ENCODE data around the gene MILR1.

The MILR1 gene

GRCh38 chr17:64503821-64504768, 55.2 kb downstream of the MILR1 start:
- peak in 1 of 2 donors; percentile 14 for DNase-seq

DNA sequence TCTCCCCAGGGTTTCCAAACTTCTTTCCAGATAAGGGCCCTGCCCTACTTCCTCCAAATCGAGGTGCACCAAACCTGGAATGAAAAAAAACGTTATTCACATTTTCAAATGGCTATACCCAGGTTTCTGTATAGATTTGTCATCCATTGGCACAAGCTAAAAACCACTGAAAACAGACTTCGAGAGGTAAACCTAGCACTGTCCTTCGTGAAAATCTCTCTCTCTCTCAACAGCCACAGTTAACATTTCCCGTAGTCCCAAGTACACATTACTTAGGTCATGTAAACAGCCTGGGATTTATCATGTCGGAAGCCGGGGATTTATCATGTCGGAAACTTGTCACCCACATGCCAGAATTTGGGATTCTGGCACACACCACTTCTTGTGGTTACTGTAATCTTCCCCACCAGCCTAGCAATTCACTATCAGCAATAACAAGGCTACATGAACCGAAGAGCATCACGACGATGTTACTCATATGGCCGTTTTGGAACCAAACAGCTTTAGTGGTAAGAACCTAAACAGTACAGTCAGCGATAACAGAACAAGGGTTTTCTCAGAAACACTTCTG, 55.9 kb downstream of the MILR1 start:
- DNase-seq = no peak

DNA sequence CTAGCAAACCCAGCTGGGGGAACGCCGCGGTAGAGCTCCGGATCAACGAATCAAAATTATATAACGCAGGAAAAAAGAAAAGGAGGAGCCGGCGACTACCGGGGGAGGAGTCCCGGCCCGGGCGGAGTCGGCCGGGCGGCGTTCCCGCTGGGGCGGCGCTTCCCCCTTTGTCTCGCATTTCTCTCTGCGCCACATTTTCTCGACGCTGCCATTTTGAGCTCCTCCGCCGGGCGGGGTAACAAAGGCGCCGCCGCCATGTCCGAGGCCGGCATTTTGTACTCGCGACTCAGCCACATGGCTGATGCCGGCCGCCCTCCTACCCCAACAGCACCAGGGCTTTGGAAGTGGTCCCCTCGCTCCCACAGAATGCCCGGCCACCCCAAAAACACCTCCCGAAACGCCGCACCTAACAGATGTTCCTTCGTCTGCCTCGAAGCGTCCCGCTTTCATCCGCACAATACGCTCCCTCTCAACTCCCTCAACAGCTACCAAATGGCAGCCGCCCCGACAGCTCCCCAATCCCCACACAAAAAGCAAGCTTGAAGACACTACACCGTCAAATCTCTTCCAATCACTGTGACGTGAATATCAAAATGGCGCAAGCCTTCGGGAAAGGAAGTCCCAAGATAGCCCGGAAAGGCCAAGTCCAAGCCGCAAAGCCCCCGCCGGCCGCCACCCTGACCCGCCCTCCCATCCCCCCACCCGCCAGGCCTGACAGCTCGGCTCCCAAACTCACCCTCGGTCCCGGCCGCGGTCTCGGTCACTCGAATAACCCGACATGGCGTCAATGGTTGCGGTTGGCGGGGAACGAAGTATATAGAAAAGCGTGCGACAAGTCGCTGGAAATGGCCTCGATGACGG, 56.7 kb downstream of the MILR1 start:
- peak; percentile 91 to 92 for DNase-seq

GRCh38 chr17:64506201-64506575, 57.3 kb downstream of the MILR1 start, which contains the start of gene DDX5:
DDX5 (minus strand) TSS chr17:64506289; CDS start chr17:64506119, 170 bp downstream.
- peak; percentile 98 for DNase-seq

DNA sequence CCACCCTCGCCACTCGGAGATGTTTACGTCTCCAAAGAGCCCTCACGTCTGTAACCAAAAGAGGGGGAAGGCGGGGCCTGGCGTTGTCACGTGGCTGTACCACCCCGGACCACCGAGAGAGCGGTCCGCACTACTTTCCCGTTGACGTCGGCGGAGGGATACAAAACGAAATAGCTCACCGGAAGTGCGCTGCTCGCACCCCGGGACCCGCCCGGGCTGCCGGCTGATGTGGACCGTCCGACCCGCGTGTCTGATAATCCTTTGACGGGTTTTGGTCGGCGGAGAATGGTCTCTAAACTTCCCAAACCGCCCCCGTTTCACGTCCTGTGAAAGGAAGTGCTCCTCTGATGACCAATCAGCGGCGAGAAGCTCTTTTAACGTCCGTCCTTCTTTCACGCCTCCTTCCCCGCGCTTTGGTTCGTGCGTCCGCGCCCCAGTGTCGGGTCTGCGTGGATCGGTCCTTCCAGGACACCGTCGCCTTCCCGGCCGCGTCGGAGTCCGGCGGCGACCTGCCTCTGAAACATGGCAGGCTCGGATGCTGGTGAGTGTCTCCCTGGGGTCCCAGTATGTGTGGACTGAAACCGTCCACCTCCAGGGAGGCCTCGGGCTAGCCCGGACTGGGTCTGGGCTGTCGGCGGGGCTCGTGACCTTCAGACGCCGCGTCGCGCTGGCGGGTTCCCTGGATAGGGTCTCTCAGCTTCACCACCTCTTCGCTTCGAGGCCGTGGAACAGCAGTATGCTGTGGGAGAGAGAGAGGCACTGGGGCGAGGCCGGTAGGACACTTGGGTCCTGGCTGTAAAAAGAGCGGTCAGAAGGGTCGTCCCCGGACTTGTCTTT, 57.9 kb downstream of the MILR1 start, which contains the start of gene CEP95:
CEP95 (plus strand) TSS at position 402 of the 837 bp plus-strand sequence; CDS start at position 523, 121 bp downstream.
- DNase-seq = peak in 1 of 2 donors; percentile 97

DNA sequence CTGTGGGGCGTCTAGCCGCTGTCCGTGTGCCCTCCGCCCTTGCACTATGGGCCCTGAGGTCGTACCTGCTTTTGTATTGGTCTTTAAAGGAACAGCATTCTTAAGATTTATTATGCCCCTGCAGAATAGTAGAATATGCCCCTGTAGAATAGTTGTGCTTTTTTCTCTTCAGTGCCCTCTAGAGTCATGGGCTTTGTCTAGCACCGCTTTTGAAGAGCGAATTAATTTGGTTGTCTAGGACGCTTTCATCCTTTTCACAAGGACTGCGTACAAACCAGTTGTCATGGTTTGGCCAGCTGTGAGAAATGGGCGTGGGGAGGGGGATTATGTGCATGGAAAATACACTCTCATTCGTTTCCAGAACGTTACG, 58.5 kb downstream of the MILR1 start:
- peak; percentile 51 to 83 for DNase-seq

DNA sequence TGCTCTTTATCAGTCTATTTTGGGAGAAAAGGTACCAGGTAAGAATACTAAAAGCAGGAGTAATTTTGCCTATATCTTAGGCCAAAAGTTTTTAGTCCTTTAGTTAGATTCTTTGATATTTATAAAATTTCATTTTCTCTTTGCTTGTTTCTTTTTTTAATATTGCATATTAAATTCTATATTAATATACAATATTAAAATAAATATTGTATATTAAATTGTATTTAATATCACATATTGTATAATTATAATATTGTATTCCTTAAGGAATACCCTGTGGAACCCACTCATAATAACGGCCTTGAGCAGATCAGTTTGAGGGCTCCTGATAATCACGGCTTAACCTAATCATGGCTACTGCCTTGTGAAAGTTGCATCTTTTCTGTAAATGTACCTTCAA, 59.8 kb downstream of the MILR1 start:
- DNase-seq = no peak

- no peak for DNase-seq
These were observed 60.3 kb downstream of the MILR1 start for GRCh38 chr17:64509179-64509578.

DNA sequence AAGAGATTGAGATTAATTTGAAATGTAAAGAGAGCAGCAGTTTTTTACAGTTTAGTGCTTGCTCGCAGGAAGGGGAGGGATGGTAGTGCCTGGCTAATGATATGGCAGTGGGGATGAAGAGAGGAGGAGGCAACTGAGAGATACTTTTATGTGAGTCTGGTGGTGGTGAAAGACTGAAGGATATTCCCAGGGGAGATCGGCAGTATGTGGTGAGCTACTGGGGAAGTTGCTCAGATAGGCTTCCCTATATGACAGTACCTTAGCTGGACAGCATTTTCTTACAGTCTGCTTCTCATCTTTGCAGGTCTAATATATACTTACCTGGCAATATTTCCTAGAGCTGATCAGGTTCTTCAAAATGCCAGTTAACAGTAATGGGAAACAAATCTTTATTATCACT, 66.5 kb downstream of the MILR1 start:
- no peak for DNase-seq

DNA sequence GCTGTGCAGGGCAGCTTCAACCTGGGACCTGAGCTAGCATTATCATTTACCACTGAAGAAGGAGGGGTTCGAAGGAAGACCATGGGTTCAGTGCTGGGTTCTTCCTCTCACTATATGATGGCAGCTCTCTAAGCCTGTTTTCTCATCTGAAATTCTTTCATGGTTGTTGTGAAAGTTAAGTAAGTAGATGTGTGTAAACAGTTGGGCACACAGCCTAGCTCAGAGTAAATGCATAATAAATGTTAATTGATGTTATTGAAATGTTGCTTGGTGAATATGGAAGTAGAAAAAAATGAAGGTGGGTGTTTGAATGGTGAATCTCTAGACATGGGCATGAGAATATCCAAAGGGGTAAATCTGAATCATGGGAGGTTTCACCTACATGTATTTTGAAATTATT, 66.9 kb downstream of the MILR1 start:
- DNase-seq = no peak

All from CD4-positive, alpha-beta T cell treated with Interleukin-4 for 1 hour (primary cell).